ENCODE data around the gene TNS1. TPM values are rescaled to one million over a fixed set of nuclear protein-coding genes. Genes with fewer than 3 reads are reported as not detected.
A peak's percentile ranks its signal among the peaks of the same experiment; 100 is the strongest.

TNS1 gene
- total and polyA plus RNA-seq, 2 donors from 2014 or later = 44.8 to 471 TPM

GRCh38 chr2:218031771-218032257 lies 29.0 kb upstream of the TNS1 start:
- no peak for TF ChIP-seq CTCF (IDR thresholded peaks at IDR 0.05; ENCODE audit: borderline replicate concordance, extremely low read depth, insufficient read depth)
- FAIRE-seq (no peak), DNase-seq (peak in 1 of 5 donors; percentile 49)
- H3K36me3 ChIP-seq (ENCODE audit: control insufficient read depth in 2 of 3, insufficient read depth in 3 of 3, low read length in 3 of 3) = no peaks in the 10 kb centered on the region
- intact Hi-C loops (cut with DNase I) = no loop called here
- peaks cover 0 to 4% (median 0%) of the 10 kb centered on the region in 3 donors for H3K9me3 ChIP-seq (ENCODE audit: control insufficient read depth in 2 of 3, insufficient read depth in 1 of 3, low read length in 3 of 3)
- H3K27me3 ChIP-seq (ENCODE audit: control insufficient read depth, insufficient read depth, low read length) = peaks cover 3% of the 10 kb centered on the region
- H3K4me3 ChIP-seq (ENCODE audit: low read length in 3 of 3) = no peak overlapping the region
- H3K9ac ChIP-seq (ENCODE audit: low read length in 3 of 3) = no peak overlapping the region
- H3K27ac ChIP-seq (ENCODE audit: low read depth in 2 of 2, low read length in 2 of 2) = no peak overlapping the region
- H3K4me1 ChIP-seq (ENCODE audit: control insufficient read depth in 2 of 3, insufficient read depth in 2 of 3, low read depth in 1 of 3, low read length in 3 of 3) = peaks cover 0 to 5% (median 2%) of the 10 kb centered on the region in 3 donors

- intact Hi-C loops (cut with DNase I) = no loop called here
- H3K9me3 ChIP-seq (ENCODE audit: control insufficient read depth in 2 of 3, insufficient read depth in 1 of 3, low read length in 3 of 3) = peaks cover 0 to 4% (median 0%) of the 10 kb centered on the region in 3 donors
- TF ChIP-seq CTCF (IDR thresholded peaks at IDR 0.05; ENCODE audit: borderline replicate concordance, extremely low read depth, insufficient read depth) = no peak
- DNase-seq (no peak), FAIRE-seq (no peak)
- peaks cover 3% of the 10 kb centered on the region for H3K27me3 ChIP-seq (ENCODE audit: control insufficient read depth, insufficient read depth, low read length)
- no peak overlapping the region for H3K27ac ChIP-seq (ENCODE audit: low read depth in 2 of 2, low read length in 2 of 2)
- no peak overlapping the region for H3K9ac ChIP-seq (ENCODE audit: low read length in 3 of 3)
- H3K4me1 ChIP-seq (ENCODE audit: control insufficient read depth in 2 of 3, insufficient read depth in 2 of 3, low read depth in 1 of 3, low read length in 3 of 3) = peaks cover 0 to 5% (median 2%) of the 10 kb centered on the region in 3 donors
- H3K36me3 ChIP-seq (ENCODE audit: control insufficient read depth in 2 of 3, insufficient read depth in 3 of 3, low read length in 3 of 3) = no peaks in the 10 kb centered on the region
- peak overlapping the region in 1 of 3 donors; percentile 13 for H3K4me3 ChIP-seq (ENCODE audit: low read length in 3 of 3)
Observed at GRCh38 chr2:218031261-218031660, 28.5 kb upstream of the TNS1 start.

GRCh38 chr2:218030409-218031195 lies 27.8 kb upstream of the TNS1 start:
- DNase-seq (no peak), FAIRE-seq (no peak)
- TF ChIP-seq CTCF (IDR thresholded peaks at IDR 0.05; ENCODE audit: borderline replicate concordance, extremely low read depth, insufficient read depth) = no peak
- Histone ChIP-seq H3K27me3 (ENCODE audit: control insufficient read depth, insufficient read depth, low read length) (peaks cover 3% of the 10 kb centered on the region), H3K27ac (ENCODE audit: low read depth in 2 of 2, low read length in 2 of 2) (no peak overlapping the region), H3K9me3 (ENCODE audit: control insufficient read depth in 2 of 3, insufficient read depth in 1 of 3, low read length in 3 of 3) (peaks cover 0 to 4% (median 0%) of the 10 kb centered on the region in 3 donors), H3K4me1 (ENCODE audit: control insufficient read depth in 2 of 3, insufficient read depth in 2 of 3, low read depth in 1 of 3, low read length in 3 of 3) (peaks cover 0 to 5% (median 2%) of the 10 kb centered on the region in 3 donors), H3K4me3 (ENCODE audit: low read length in 3 of 3) (peak overlapping the region in 1 of 3 donors; percentile 13), H3K9ac (ENCODE audit: low read length in 3 of 3) (no peak overlapping the region), H3K36me3 (ENCODE audit: control insufficient read depth in 2 of 3, insufficient read depth in 3 of 3, low read length in 3 of 3) (no peaks in the 10 kb centered on the region)
- intact Hi-C loops (cut with DNase I) = no loop called here
